Germinal center (tissue), 1 donor: ENCODE measurements around the gene SH3RF2.

ENCODE experiments used
- DNase-seq: peaks from one replicate; pipeline ENCODE4 v3.0.0; 2012; ENCODE audit warnings: mixed read lengths, low spot score

SH3RF2 gene

GRCh38 chr5:145922059-145922458 is 14.3 kb upstream of the SH3RF2 start:
- no peak for DNase-seq

- no peak for DNase-seq
These were observed 13.0 kb upstream of the SH3RF2 start for GRCh38 chr5:145923405-145923804.

- no peak for DNase-seq
These were observed 11.5 kb upstream of the SH3RF2 start for GRCh38 chr5:145924849-145925248.

- DNase-seq, result no peak
These were observed 11.0 kb upstream of the SH3RF2 start for GRCh38 chr5:145925353-145925752.

- DNase-seq, result no peak
These were observed 10.6 kb upstream of the SH3RF2 start for GRCh38 chr5:145925803-145926202.

GRCh38 chr5:145931718-145932117 is 4.7 kb upstream of the SH3RF2 start:
- DNase-seq, result no peak

GRCh38 chr5:145934276-145934675 is 2.1 kb upstream of the SH3RF2 start:
- no peak for DNase-seq

- no peak for DNase-seq
These were observed 1.3 kb downstream of the SH3RF2 start for GRCh38 chr5:145937432-145938250.

GRCh38 chr5:145938776-145939539 is 2.6 kb downstream of the SH3RF2 start:
- DNase-seq, result no peak

- no peak for DNase-seq
These were observed 3.2 kb downstream of the SH3RF2 start for GRCh38 chr5:145939540-145940065.

GRCh38 chr5:145941096-145941447 is 4.7 kb downstream of the SH3RF2 start:
- DNase-seq, result no peak

GRCh38 chr5:145941448-145942130 is 5.2 kb downstream of the SH3RF2 start:
- no peak for DNase-seq

GRCh38 chr5:145942201-145942600 is 5.8 kb downstream of the SH3RF2 start:
- no peak for DNase-seq

- no peak for DNase-seq
These were observed 6.4 kb downstream of the SH3RF2 start for GRCh38 chr5:145942749-145943148.

GRCh38 chr5:145943674-145944121 is 7.3 kb downstream of the SH3RF2 start:
- DNase-seq, result no peak

GRCh38 chr5:145944328-145944727 is 8.0 kb downstream of the SH3RF2 start:
- no peak for DNase-seq

- DNase-seq, result no peak
These were observed 9.3 kb downstream of the SH3RF2 start for GRCh38 chr5:145945620-145946111.

GRCh38 chr5:145946112-145946861 is 9.9 kb downstream of the SH3RF2 start:
- no peak for DNase-seq

- no peak for DNase-seq
These were observed 11.2 kb downstream of the SH3RF2 start for GRCh38 chr5:145947581-145947980.

GRCh38 chr5:145948047-145948446 is 11.7 kb downstream of the SH3RF2 start:
- DNase-seq, result no peak

GRCh38 chr5:145948921-145949320 is 12.5 kb downstream of the SH3RF2 start:
- DNase-seq, result no peak

GRCh38 chr5:145949474-145949873 is 13.1 kb downstream of the SH3RF2 start:
- DNase-seq, result no peak
